C4-2B (cell line): ENCODE measurements around the gene SLC43A3.

Experiments
- ZFX ChIP-seq: fragments of 450-650 bp; IDR thresholded peaks from 2 replicates; pipeline ENCODE4 v1.6.1; 2017
- TF ChIP-seq, protein P1 (sequence below): fragments of 450-650 bp; conservative IDR thresholded peaks from 2 replicates; pipeline ENCODE4 v1.5.1; 2017; ENCODE audit warnings: mild to moderate bottlenecking

DNA sequence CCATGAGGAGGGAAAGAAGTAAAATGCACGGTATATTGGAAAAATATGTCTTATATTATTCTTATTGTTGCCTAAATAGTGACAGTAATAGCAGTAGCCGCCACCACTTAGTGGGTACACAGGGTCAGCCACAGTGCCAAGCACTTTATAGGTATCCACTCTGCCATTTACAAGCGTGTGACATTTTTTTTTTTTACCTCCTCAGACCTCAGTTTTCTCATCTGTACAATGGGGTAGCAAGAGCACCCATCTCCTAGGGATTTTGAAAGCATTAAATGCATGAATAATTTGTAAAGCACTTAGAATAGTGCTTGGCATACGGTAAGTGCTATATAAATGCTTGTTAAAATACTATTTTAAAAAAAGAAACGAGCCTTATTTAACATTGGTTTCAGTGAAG is 42.3 kb upstream of the SLC43A3 start:
- no peak for TF ChIP-seq ZFX
- TF ChIP-seq, protein P1, sequence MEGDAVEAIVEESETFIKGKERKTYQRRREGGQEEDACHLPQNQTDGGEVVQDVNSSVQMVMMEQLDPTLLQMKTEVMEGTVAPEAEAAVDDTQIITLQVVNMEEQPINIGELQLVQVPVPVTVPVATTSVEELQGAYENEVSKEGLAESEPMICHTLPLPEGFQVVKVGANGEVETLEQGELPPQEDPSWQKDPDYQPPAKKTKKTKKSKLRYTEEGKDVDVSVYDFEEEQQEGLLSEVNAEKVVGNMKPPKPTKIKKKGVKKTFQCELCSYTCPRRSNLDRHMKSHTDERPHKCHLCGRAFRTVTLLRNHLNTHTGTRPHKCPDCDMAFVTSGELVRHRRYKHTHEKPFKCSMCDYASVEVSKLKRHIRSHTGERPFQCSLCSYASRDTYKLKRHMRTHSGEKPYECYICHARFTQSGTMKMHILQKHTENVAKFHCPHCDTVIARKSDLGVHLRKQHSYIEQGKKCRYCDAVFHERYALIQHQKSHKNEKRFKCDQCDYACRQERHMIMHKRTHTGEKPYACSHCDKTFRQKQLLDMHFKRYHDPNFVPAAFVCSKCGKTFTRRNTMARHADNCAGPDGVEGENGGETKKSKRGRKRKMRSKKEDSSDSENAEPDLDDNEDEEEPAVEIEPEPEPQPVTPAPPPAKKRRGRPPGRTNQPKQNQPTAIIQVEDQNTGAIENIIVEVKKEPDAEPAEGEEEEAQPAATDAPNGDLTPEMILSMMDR: no peak
